GM12875 (cell line): ENCODE data around the gene RASGRF2.

Source experiments
- H3K4me3 ChIP-seq: one replicate; pipeline ENCODE4 v1.5.1; 2011; ENCODE audit warnings: low read depth, low read length, control low read depth
- CTCF ChIP-seq: IDR thresholded peaks from 2 replicates; pipeline ENCODE4 v1.5.1; 2011; ENCODE audit warnings: low read depth, mild to moderate bottlenecking, control low read depth, inconsistent platforms, low read length, moderate library complexity, borderline replicate concordance; ENCODE audit not compliant: insufficient read depth

Gene RASGRF2

GRCh38 chr5:81137833-81138232 is 177.7 kb downstream of the RASGRF2 start:
- H3K4me3 ChIP-seq = no peak overlapping the region
- TF ChIP-seq CTCF = no peak

- no peak overlapping the region for H3K4me3 ChIP-seq
- no peak for TF ChIP-seq CTCF
These were observed 180.3 kb downstream of the RASGRF2 start for GRCh38 chr5:81140441-81140840.

- no peak overlapping the region for H3K4me3 ChIP-seq
- TF ChIP-seq CTCF = no peak
These were observed 180.8 kb downstream of the RASGRF2 start for GRCh38 chr5:81140943-81141342.

DNA sequence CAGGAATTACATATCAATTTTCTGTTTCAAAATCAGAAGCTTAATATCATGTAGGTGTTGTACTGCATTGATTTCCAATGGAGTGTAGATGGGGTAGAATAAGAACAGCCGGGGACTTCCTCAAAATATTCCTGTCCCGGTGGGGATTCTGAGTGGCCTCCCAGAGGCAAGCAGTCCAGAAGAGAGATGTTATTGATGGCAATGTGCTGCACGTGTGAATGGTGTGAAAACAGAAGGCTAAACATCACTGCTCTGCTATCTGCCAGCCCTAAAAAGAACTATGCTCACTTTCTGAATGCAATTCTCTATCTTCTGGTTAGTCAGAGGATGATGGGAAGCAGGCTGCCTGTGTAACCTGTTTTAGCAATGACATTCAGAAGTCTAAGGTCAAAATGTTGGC is 181.9 kb downstream of the RASGRF2 start:
- TF ChIP-seq CTCF = no peak
- H3K4me3 ChIP-seq = no peak overlapping the region

DNA sequence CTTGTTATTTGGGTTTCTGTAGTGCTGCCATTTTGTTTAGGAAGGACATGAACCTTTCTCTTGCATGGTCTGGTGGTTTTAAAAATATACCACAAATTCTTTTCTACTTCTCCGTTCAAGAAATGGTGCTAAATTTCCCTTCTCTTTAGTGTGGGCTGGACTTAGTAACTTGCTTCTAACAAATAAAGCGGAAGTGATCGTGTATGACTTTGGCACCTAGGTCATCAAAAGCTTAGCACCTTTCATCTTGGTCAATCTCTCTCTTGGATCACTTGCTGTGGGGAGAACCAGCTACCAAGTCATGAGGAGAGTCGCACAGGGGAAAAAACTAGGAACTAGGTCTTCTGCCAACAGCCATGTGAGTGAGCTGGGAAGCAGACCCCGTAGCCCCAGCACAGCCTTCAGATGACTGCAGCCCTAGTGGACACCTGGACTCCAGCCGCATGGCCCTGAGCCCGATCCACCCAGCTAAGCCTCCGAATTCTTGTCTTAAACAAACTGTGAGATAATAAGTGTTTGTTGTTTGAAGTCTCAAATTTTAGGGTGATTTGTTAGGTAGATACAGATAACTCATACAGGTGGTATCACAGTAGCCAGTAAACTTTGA is 185.3 kb downstream of the RASGRF2 start:
- TF ChIP-seq CTCF = no peak

GRCh38 chr5:81146031-81146430 is 185.9 kb downstream of the RASGRF2 start:
- no peak overlapping the region for H3K4me3 ChIP-seq
- TF ChIP-seq CTCF = no peak

More for the DNA sequence above, 185.3 kb downstream of the RASGRF2 start:
- H3K4me3 ChIP-seq = no peak overlapping the region

DNA sequence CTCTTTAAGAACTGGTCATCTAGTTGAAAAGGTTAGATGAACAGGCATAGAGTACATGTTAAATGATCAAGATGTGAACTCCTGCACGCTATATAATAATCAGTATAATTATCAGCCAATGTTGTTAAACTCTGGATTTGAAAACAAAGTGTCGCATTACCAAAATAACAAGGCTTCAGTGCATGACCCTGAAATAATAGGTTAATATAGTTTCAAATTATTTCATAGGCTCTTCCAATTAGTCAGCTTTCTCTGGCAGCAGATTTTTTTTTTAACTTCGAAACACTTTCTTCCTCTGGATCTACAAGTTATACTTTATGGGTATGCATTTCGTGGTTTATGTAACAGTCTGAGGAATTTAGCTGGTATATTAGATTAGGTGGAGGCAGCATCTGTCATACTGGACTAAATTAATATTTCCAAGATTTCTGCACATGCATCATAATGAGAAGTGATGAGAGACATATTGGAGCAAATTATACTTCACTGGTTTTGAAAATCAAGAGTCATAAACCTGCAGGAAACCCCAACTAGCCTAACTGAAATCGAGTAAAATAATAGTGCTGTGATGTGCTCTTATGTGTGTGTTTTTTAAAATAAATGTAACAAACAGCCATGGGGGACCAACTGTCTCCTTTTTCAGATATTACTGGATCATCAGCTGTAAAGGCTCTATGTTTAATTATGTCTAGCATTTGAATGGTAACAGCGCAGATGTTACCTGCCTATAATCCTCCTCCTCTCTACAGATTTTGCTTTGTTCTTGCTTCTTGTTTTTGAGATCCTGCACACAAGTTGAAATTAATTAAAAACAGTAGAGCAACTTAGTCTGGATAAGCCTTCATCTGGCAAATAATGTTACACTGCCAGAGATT is 187.1 kb downstream of the RASGRF2 start:
- no peak for TF ChIP-seq CTCF
- no peak overlapping the region for H3K4me3 ChIP-seq
